Hippocampal formation (tissue), 2 donors: ENCODE results near the gene GULP1.
"Not testable (repeated sequence)": the region's sequence is repeated elsewhere in the genome, so short reads cannot be mapped to it uniquely, and the experiment has no call there.

Experiments used
- DNase-seq, 2 donors: peaks; one replicate each; lab custom pipeline; 2025; lab: John Stamatoyannopoulos, UW

The GULP1 gene

DNA sequence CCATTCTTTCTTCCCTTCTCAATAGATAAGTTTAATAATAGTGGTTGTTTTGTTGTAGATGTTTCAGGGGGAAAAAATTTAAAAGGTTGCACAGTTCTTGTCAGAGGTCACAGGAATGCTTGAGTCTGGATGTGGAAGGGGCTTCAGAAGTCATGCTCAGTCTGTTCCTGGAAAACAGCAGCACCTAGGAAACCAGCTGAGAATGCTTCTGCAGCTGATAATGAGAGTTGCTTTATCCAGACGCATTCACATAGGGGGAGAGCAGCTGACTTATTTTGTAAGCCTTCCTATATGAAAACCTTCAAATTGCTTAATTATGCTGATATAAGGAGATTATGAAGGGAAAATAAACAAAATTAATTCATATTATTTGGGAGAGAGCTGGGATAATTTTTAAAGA, 235.5 kb downstream of the GULP1 start:
- DNase-seq: no peak

DNA sequence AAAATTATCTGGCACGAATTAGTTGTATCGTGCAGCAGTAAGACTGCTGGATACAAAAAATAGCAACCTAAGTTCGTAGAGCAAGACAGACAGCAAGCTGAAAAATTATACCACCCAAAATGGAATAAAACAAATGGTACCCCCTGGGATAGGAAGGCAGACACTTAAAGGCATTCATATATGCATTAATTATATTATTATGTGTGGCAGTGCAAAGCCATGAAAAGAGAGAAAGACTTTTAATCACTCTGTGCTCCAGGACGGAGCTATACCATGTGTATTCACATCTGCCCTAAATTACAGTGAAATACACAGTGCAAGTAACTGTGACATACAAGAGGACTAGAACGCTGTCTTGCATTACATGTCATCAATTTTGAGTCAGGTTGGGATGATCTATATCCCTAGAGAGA, 235.9 kb downstream of the GULP1 start:
- DNase-seq: no peak

DNA sequence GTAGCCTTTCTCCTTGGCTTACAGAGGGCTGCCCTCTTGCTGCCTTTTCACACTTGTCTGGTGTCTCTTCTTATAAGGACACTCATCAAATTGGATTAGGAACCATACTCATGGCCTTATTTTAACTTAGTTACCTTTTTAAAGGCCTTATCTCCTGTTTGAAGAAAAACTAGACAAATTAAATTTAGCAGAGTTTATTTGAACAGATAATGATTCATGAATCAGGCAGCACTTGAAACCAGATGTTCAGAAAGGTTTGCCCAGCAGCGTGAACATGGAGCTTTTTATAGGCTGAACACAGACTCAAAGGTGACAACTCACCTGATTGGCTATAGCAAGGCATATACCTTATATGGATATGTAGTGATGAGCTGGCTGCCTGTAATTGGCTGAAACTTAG, 238.0 kb downstream of the GULP1 start:
- DNase-seq: no peak

DNA sequence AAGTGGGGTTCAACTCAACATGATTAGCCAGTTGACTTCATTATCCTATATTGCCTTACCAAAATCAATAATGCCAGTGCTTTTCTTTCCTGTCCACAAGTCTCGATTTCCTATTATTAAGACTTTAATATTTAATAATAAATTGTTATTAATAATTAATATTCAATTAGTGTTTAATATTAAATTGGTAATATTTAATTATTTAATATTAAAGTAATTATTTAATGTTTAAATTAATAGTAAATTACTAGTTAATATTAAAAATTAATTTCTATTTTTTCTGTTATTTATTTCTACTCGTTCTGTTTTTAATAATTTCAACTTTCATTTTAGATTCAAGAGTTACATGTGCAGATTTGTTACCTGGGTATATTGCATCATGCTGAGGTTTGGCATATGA, 243.2 kb downstream of the GULP1 start:
- DNase-seq: no peak

GRCh38 chr2:188551671-188552070, 260.0 kb downstream of the GULP1 start:
- DNase-seq: no peak

DNA sequence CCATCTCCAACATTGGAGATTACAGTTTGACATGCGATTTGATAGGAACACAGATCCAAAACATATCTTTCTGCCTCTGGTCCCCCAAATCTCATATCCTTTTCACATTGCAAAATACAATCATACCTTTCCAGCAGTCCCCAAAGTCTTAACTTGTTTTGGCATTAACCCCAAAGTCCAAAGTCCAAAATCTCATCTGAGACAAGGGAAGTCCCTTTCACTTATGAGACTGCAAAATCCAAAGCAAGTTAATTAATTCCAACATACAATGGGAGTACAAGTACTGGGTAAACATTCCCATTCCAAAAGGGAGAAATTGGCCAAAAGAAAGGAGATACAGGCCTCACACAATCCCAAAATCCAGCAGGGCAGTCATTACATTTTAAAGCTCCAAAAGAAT, 265.4 kb downstream of the GULP1 start:
- no peak for DNase-seq

DNA sequence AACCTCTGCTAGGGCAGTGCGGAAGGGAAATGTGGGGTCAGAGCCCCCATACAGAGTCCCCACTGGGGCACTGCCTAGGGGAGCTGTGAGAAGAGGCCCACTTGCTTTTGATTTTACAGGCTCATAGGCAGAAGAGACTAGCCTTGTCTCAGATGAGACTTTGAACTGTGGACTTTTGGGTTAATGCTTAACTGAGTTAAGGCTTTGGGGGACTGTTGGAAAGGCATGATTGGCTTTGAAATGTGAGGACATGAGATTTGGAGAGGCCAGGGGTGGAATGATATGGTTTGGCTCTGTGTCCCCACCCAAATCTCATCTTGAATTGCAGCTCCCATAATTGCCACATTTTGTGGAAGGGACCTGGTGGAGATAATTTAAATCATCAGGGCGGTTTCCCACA, 267.8 kb downstream of the GULP1 start:
- DNase-seq: not testable (repeated sequence)

GRCh38 chr2:188561473-188561979, 269.9 kb downstream of the GULP1 start:
- DNase-seq: no peak

GRCh38 chr2:188569431-188570165, 277.9 kb downstream of the GULP1 start:
- no peak for DNase-seq

DNA sequence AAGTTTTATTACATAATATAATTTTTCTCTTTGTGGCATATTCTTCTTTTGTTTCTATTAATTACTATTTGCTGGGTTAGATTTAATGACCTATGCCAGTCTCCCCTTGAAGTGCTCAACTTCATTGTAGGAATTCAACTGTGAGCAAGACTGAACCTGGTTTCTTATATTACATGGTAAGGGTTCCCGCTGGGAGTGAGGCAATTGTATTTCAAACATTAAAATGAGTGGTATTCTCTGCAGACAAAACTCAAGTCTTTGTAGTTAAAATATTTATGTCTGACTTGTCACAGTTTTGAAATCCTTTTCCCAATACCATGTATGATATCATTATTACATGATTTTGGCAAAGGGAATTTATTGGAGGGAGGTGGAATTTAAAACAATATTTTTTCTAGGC, 278.7 kb downstream of the GULP1 start:
- no peak for DNase-seq

DNA sequence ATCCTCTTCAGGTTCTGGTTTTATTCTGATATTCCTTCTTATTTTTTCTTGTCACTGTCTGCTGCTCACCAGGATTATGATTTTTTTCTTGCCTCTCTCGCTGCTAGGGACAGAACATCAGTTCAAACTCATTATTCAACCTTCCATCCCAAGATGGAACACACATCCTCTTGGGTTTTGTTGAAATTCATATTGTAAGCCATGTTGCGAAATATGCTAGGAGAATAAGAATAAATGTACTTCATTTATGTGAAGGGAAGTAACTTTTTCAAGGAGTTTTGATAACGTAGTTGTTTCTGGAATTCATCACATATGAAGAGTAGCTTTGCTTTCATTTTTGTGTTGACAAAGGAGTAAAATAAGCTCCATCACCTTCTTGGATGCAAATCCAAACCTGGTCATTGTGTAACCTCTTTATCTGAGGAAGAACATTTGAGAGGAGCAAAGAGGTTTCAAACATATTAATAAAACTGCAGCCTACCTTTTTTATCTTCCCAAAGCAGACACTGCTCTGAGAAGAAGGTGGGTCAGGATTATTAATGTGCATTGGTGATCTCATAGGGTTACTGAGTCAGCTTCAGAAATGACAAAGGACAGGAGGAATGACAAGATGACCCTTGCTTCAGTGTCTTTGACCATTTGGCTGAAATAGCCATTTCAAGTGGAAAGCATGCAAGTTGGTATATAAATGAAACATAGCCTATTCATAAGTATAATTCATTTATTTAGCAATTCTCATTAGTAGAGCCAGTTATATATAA, 280.0 kb downstream of the GULP1 start:
- DNase-seq: no peak

- no peak for DNase-seq
Measured at GRCh38 chr2:188572592-188572991, 280.9 kb downstream of the GULP1 start.

DNA sequence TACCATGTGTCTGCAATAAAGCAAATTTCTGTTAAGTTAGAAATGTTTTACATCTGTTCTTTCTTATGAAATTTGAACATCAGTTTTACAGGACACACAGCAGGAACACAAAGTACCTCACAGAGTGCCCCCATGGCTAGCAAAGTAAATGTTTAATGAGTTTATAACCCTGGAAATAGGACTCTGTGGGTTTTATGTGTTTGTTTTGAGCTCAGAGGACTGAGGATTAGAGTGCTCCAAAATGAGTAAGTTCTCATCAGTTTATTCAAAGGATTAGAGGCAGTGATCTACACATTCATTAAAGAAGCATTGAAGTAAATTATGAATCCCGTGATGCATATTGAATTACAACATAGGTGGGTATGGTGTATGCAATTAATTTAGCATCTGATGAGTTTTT, 281.8 kb downstream of the GULP1 start:
- no peak for DNase-seq

GRCh38 chr2:188576006-188576405, 284.3 kb downstream of the GULP1 start:
- no peak for DNase-seq

DNA sequence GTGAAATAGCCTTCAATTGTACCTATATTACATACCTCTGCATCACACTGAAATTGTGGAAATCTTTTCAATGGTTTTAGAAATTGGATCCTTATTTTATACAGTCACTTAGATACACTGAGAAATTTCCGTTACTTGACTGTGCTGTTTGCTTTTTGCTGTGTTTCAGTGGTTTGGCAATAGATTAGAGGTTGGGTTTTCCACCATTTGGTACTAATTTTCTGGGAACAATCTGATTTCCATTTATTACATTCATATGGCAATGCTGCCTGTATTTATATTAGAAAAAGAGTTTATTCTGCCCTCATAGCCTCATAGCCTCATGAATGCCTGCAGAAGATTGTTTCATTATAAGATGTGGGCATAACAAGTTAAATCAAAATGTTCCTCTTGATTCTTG, 285.0 kb downstream of the GULP1 start:
- no peak for DNase-seq

DNA sequence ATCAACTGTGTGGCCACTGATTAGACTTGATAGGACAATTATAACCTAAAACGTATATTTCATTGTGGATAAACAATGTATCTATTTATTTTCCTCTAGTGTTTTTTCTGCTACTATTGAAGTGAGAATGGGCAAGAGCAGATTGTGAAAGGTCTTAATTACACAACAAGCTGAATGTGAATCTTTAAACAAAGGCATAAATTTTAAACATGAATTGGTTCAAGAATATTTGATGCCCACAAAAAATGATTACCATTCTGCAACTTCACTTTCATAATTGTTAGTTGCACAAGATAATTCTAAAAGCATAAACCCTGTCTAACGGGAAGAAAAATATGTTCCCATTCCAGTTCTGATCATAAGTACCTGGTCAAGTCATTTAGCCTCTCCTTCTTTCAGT, 285.6 kb downstream of the GULP1 start:
- DNase-seq: no peak

- no peak for DNase-seq
Measured at GRCh38 chr2:188580738-188581137, 289.1 kb downstream of the GULP1 start.

DNA sequence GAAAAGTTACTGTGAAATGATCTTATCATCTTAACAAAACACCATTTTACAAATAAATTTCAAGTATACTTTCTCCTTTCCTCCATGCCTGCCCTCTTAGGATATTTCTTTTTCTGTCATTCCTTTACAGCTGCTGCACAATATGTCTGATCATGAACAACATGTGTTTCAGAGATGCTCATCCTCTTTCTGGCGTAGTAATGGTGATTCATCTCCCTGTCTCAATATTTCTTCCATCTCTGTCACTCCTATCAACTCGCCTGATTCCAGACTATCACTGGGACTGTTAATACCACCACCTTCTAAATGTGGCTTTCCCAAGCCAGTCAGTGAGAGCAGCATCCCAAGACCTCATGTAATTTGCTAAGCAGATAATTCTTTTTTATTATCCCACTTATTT, 290.5 kb downstream of the GULP1 start:
- DNase-seq: no peak

DNA sequence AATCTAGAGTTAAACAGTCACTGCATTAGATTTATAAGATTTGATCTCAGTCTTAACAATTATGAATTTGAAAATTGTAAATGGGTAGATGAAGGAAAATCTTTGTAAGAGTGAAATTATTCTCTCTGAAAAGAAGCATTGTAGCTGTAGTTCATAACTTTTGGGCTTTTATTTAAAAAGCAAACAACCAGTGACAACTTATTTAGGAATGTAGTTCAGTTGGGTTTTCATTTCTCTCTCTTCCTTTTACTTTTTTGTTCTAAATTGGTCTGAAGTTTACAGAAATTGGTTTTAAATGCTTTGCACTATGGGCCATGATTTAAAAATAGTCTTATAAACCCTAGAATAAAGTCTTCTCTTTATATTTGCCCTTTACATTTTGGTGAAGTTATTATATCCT, 296.6 kb downstream of the GULP1 start:
- DNase-seq: no peak

GRCh38 chr2:188596054-188596453, 304.4 kb downstream of the GULP1 start:
- no peak for DNase-seq

DNA sequence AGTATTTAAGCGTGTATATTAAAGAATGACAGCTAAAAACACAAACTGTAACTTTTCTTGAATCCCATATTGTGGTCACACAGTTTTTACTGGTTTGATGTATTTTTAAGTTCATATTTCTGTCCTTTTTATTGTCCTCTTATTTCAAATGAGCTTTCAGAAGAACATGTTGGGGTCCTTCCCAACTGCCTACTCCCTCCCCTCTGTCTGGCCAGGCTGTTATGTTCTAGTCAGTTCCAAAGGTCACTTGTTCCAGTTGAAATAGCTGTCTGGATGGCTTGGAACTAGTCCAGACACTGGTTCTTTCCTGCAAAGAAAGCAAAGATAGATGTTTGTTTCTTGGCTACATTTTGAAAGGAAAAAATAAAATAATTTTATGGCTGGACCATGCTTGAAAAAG, 306.9 kb downstream of the GULP1 start:
- no peak for DNase-seq

DNA sequence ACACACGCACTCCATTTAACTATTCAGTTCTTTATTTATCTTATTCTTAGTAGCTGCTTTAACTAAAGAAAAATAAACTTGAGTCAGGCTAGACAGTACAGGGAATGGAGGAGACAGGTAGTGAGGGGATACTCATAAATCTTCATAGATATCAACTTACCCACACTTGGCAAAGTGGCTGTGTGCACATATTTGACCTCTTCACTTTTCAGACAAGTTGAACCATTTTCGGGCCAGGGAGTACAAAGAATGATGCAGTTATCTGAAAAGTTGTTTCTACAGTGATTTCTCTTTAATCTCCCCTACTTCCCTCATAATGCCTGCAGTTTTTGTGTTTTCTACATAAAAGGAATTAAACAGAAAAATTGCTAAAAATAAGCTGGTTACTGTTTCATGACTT, 307.5 kb downstream of the GULP1 start:
- no peak for DNase-seq

GRCh38 chr2:188600536-188601210, 309.0 kb downstream of the GULP1 start:
- no peak for DNase-seq
